Measurements from ENCODE around the gene SEMA4A. TPM values are rescaled to one million over a fixed set of nuclear protein-coding genes. Genes with fewer than 3 reads are reported as not detected.

SEMA4A gene
- total and polyA plus RNA-seq, 9 of the 15 experiments (the other 6 are each of a cell fraction or from before 2014, with no cell fraction given) = 0.04 to 1.7 (median 0.45) TPM

DNA sequence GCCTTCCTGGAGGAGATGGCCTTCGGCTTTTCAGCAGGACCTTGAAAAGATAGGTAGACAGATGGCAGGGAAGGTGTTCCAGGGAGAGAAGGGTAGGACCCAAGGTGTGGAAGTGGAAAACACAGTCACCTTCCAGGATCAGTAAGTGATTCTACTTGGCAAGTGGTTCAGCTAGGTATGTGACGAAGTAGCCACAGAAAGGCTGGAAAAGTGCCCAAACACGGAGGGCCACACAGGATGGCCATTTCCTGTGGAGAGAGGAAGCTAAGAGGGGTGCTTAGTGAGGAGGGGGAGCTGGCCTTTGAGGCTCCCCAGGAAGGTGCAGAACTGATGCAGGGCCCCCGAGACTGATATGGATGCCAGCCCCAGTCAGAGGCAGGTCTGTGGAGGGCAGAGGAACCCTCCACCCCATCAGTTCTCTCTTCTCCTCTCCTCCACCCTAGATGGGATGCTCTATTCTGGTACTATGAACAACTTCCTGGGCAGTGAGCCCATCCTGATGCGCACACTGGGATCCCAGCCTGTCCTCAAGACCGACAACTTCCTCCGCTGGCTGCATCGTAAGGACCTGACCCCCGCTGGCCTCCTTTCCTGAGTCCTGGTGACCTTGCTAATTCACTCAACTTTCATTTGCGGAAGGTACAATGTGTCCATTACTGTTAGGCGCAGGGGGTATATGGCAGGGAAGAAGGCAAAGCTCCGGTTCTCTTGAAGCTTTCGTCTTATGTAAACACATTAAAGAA, 6.8 kb downstream of the SEMA4A start (continued):
- TF ChIP-seq ZBTB9 (CRISPR knock-in tag; IDR thresholded peaks at IDR 0.05) (no peak), E2F8 (IDR thresholded peaks at IDR 0.05; ENCODE audit: low read depth, partially characterized antibody) (no peak), ZNF740 (CRISPR knock-in tag; IDR thresholded peaks at IDR 0.05) (no peak), ZNF740 (tag; IDR thresholded peaks at IDR 0.05) (no peak), THRA (IDR thresholded peaks at IDR 0.05) (no peak), SMAD1 (IDR thresholded peaks at IDR 0.05; ENCODE audit: low read depth, low read length, partially characterized antibody) (no peak), ZBTB11 (CRISPR knock-in tag; IDR thresholded peaks at IDR 0.05) (no peak), PBX2 (CRISPR knock-in tag; IDR thresholded peaks at IDR 0.05; ENCODE audit: low read depth) (no peak), PBX2 (tag; conservative IDR thresholded peaks at IDR 0.05; ENCODE audit: low read depth) (no peak), SIN3B (IDR thresholded peaks at IDR 0.05; ENCODE audit: low read depth) (no peak), ZFP36 (IDR thresholded peaks at IDR 0.05; ENCODE audit: low read depth, low read length, partially characterized antibody) (peak; percentile 20)
